H9 (cell line): ENCODE measurements around the gene WAPL. TPM values are rescaled to one million over a fixed set of nuclear protein-coding genes. Genes with fewer than 3 reads are reported as not detected.
"Not testable (repeated sequence)": the region's sequence is repeated elsewhere in the genome, so short reads cannot be mapped to it uniquely, and the experiment has no call there.

ENCODE experiments used
- DNase-seq: peaks from one replicate; pipeline ENCODE4 v3.0.0-alpha.2; 2017
- H2AFZ ChIP-seq: one replicate; pipeline ENCODE4 v1.6.1; 2013; ENCODE audit warnings: mild to moderate bottlenecking, low read length, control low read depth, moderate library complexity
- H2AK5ac ChIP-seq: 2 replicates; pipeline ENCODE4 v1.6.1; 2013; ENCODE audit warnings: low read length, control low read depth, mixed read lengths; ENCODE audit not compliant: insufficient read length
- H2BK120ac ChIP-seq: one replicate; pipeline ENCODE4 v1.6.1; 2013; ENCODE audit warnings: low read depth, mild to moderate bottlenecking, low read length, control low read depth, inconsistent platforms; ENCODE audit not compliant: poor library complexity, severe bottlenecking
- H2BK12ac ChIP-seq: 2 replicates; pipeline ENCODE4 v1.6.1; 2013; ENCODE audit warnings: low read length, control low read depth, mixed read lengths, low read depth; ENCODE audit not compliant: insufficient read length
- H2BK15ac ChIP-seq: 2 replicates; pipeline ENCODE4 v1.6.1; 2013; ENCODE audit warnings: low read depth, low read length, control low read depth
- H2BK20ac ChIP-seq: one replicate; pipeline ENCODE4 v1.6.1; 2013; ENCODE audit warnings: low read depth, mild to moderate bottlenecking, low read length, control low read depth, inconsistent platforms; ENCODE audit not compliant: poor library complexity, severe bottlenecking
- H2BK5ac ChIP-seq: 2 replicates; pipeline ENCODE4 v1.6.1; 2013; ENCODE audit warnings: low read length, control low read depth, mixed read lengths; ENCODE audit not compliant: insufficient read length
- H3K14ac ChIP-seq: 2 replicates; pipeline ENCODE4 v1.6.1; 2013; ENCODE audit warnings: low read length, control low read depth; ENCODE audit not compliant: insufficient read depth
- H3K18ac ChIP-seq: 2 replicates; pipeline ENCODE4 v1.6.1; 2013; ENCODE audit warnings: low read depth, mild to moderate bottlenecking, mixed read lengths, low read length, control low read depth; ENCODE audit not compliant: insufficient read length
- H3K23ac ChIP-seq: 2 replicates; pipeline ENCODE4 v1.6.1; 2013; ENCODE audit warnings: low read length, control low read depth, mixed read lengths, low read depth; ENCODE audit not compliant: insufficient read length
- H3K23me2 ChIP-seq: 2 replicates; pipeline ENCODE4 v1.6.1; 2013; ENCODE audit warnings: low read depth, mild to moderate bottlenecking, mixed read lengths, low read length, control low read depth; ENCODE audit not compliant: insufficient read length, poor library complexity, severe bottlenecking
- H3K27ac ChIP-seq: 2 replicates; pipeline ENCODE4 v1.5.1; 2013; ENCODE audit warnings: low read length, control low read depth, mixed read lengths, low read depth; ENCODE audit not compliant: insufficient read length
- H3K27me3 ChIP-seq: 2 replicates; pipeline ENCODE4 v1.6.1; 2013; ENCODE audit warnings: low read length, control low read depth, inconsistent platforms; ENCODE audit not compliant: insufficient read depth
- H3K4ac ChIP-seq: 2 replicates; pipeline ENCODE4 v1.6.1; 2013; ENCODE audit warnings: low read depth, mild to moderate bottlenecking, control low read depth, inconsistent platforms, low read length, moderate library complexity
- H3K4me1 ChIP-seq: 2 replicates; pipeline ENCODE4 v1.6.1; 2013; ENCODE audit warnings: low read length, control low read depth, inconsistent platforms; ENCODE audit not compliant: insufficient read depth
- H3K4me2 ChIP-seq: 2 replicates; pipeline ENCODE4 v1.6.1; 2013; ENCODE audit warnings: low read length, control low read depth, mixed read lengths; ENCODE audit not compliant: insufficient read length, insufficient read depth
- H3K56ac ChIP-seq: 2 replicates; pipeline ENCODE4 v1.6.1; 2013; ENCODE audit warnings: low read depth, mild to moderate bottlenecking, mixed read lengths, low read length, control low read depth; ENCODE audit not compliant: insufficient read length
- H3K79me1 ChIP-seq: 2 replicates; pipeline ENCODE4 v1.6.1; 2013; ENCODE audit warnings: low read depth, mild to moderate bottlenecking, moderate library complexity, low read length, control low read depth, inconsistent platforms; ENCODE audit not compliant: insufficient read depth, poor library complexity, severe bottlenecking
- H3K79me2 ChIP-seq: 2 replicates; pipeline ENCODE4 v1.6.1; 2013; ENCODE audit warnings: low read length, control low read depth, inconsistent platforms; ENCODE audit not compliant: insufficient read depth
- H3K9ac ChIP-seq: 2 replicates; pipeline ENCODE4 v1.6.1; 2013; ENCODE audit warnings: low read length, control low read depth, mixed read lengths; ENCODE audit not compliant: insufficient read length; ENCODE audit errors: extremely low read depth
- H3K9me3 ChIP-seq: one replicate; pipeline ENCODE4 v1.6.1; 2013; ENCODE audit warnings: low read depth, low read length, inconsistent platforms; ENCODE audit not compliant: control insufficient read depth
- H3T11ph ChIP-seq: one replicate; pipeline ENCODE4 v1.6.1; 2013; ENCODE audit warnings: mild to moderate bottlenecking, low read length, control low read depth, inconsistent platforms
- H4K20me1 ChIP-seq: one replicate; pipeline ENCODE4 v1.6.1; 2013; ENCODE audit not compliant: control insufficient read depth, insufficient read length, insufficient read depth
- H4K5ac ChIP-seq: 2 replicates; pipeline ENCODE4 v1.6.1; 2013; ENCODE audit warnings: low read depth, mild to moderate bottlenecking, mixed read lengths, low read length, control low read depth; ENCODE audit not compliant: insufficient read length
- H4K8ac ChIP-seq: replicated peaks from 2 replicates; pipeline ENCODE4 v1.6.1; 2013; ENCODE audit warnings: low read length, control low read depth, mixed read lengths, low read depth; ENCODE audit not compliant: insufficient read length
- H4K91ac ChIP-seq: 2 replicates; pipeline ENCODE4 v1.6.1; 2013; ENCODE audit warnings: low read depth, mild to moderate bottlenecking, moderate library complexity, mixed read lengths, low read length, control low read depth; ENCODE audit not compliant: insufficient read length
- H3K27ac Mint-ChIP-seq, 3 experiments: 2 replicates in 2 of 3; 3 replicates in 1 of 3; pipeline ENCODE4 v1.8.0; 2020 to 2021; ENCODE audit warnings: mixed read lengths in 3 of 3, mild to moderate bottlenecking in 1 of 3, moderate library complexity in 1 of 3
- H3K27me3 Mint-ChIP-seq: 2 replicates; pipeline ENCODE4 v1.8.0; 2021; ENCODE audit warnings: low read depth, mild to moderate bottlenecking, moderate library complexity, mixed read lengths
- H3K36me3 Mint-ChIP-seq, 3 experiments: 2 replicates in 2 of 3; 3 replicates in 1 of 3; pipeline ENCODE4 v1.8.0; 2020 to 2021; ENCODE audit warnings: low read depth in 3 of 3, mixed read lengths in 3 of 3; ENCODE audit not compliant: insufficient read depth in 1 of 3
- H3K4me1 Mint-ChIP-seq, 2 experiments: 2 replicates each; pipeline ENCODE4 v1.8.0; 2020; ENCODE audit warnings: mixed read lengths in 2 of 2
- H3K4me3 Mint-ChIP-seq, 2 experiments: 2 replicates in 1 of 2; 3 replicates in 1 of 2; pipeline ENCODE4 v1.8.0; 2020 to 2021; ENCODE audit warnings: mild to moderate bottlenecking in 2 of 2, mixed read lengths in 2 of 2, moderate library complexity in 1 of 2
- H3K9me3 Mint-ChIP-seq, 2 experiments: 2 replicates in 1 of 2; 3 replicates in 1 of 2; pipeline ENCODE4 v1.8.0; 2020; ENCODE audit warnings: mild to moderate bottlenecking in 2 of 2, mixed read lengths in 2 of 2, moderate library complexity in 1 of 2
- WGBS: extraction: QIAGEN DNeasy Blood & Tissue Kit; methylation state at CpG from one replicate; pipeline ENCODE4 v1.1.7; 2013; ENCODE audit warnings: missing lambda C conversion rate, low lambda C conversion rate, mixed read lengths; ENCODE audit not compliant: insufficient read length; ENCODE audit errors: extremely low coverage; 5-methylcytosine and 5-hydroxymethylcytosine counted together
- total RNA-seq: library from RNA; stranded (reverse); gene quantifications from 2 replicates; pipeline ENCODE4 v1.2.1, GENCODE V29; 2021
- TF ChIP-seq, protein P1 (sequence below): fragments of 200-600 bp; sonication (generic); conservative IDR thresholded peaks from 3 replicates; pipeline ENCODE4 v1.8.0; 2021; ENCODE audit warnings: antibody characterized with exemption, mild to moderate bottlenecking

WAPL gene
- total RNA-seq, 1 experiment from 2014 or later, result 61.4 TPM

GRCh38 chr10:86389441-86390193 is 132.0 kb downstream of the WAPL start:
- H4K91ac ChIP-seq, result no peak overlapping the region
- H3K18ac ChIP-seq, result no peak overlapping the region
- H3K27ac ChIP-seq, result no peak overlapping the region
- H2BK15ac ChIP-seq, result no peak overlapping the region
- no peak overlapping the region for H2BK5ac ChIP-seq
- H3T11ph ChIP-seq, result no peak overlapping the region
- no peaks in the 10 kb centered on the region for H3K9me3 ChIP-seq
- no peak overlapping the region for H3K56ac ChIP-seq
- H3K4me1 Mint-ChIP-seq, result peaks cover 15 to 29% of the 10 kb centered on the region in 2 experiments
- no peaks in the 10 kb centered on the region for H3K79me2 ChIP-seq
- H2AFZ ChIP-seq, result no peak overlapping the region
- WGBS, result no CpG with 5 or more reads among the region's 53 CpGs
- no peaks in the 10 kb centered on the region for H3K79me1 ChIP-seq
- H2BK12ac ChIP-seq, result no peak overlapping the region
- H3K9ac ChIP-seq, result no peak overlapping the region
- no peak overlapping the region for H3K4ac ChIP-seq
- H2AK5ac ChIP-seq, result no peak overlapping the region
- peak overlapping the region; percentile 57 to 77 for H3K4me3 Mint-ChIP-seq
- H3K23ac ChIP-seq, result no peak overlapping the region
- H4K20me1 ChIP-seq, result no peaks in the 10 kb centered on the region
- no peak overlapping the region for H4K8ac ChIP-seq
- H3K27me3 ChIP-seq, result no peaks in the 10 kb centered on the region
- peak overlapping the region in 1 of 3 experiments; percentile 2; a peak in 1 of 7 replicates for H3K27ac Mint-ChIP-seq
- H3K9me3 Mint-ChIP-seq, result no peaks in the 10 kb centered on the region
- H2BK120ac ChIP-seq, result no peak overlapping the region
- H3K14ac ChIP-seq, result no peak overlapping the region
- TF ChIP-seq, protein P1, sequence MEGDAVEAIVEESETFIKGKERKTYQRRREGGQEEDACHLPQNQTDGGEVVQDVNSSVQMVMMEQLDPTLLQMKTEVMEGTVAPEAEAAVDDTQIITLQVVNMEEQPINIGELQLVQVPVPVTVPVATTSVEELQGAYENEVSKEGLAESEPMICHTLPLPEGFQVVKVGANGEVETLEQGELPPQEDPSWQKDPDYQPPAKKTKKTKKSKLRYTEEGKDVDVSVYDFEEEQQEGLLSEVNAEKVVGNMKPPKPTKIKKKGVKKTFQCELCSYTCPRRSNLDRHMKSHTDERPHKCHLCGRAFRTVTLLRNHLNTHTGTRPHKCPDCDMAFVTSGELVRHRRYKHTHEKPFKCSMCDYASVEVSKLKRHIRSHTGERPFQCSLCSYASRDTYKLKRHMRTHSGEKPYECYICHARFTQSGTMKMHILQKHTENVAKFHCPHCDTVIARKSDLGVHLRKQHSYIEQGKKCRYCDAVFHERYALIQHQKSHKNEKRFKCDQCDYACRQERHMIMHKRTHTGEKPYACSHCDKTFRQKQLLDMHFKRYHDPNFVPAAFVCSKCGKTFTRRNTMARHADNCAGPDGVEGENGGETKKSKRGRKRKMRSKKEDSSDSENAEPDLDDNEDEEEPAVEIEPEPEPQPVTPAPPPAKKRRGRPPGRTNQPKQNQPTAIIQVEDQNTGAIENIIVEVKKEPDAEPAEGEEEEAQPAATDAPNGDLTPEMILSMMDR, result no peak; the same call in 2 of the 3 replicates
- peak overlapping the region; percentile 45 for H3K4me2 ChIP-seq
- H3K27me3 Mint-ChIP-seq, result peaks cover 65% of the 10 kb centered on the region
- H2BK20ac ChIP-seq, result no peak overlapping the region
- no peak overlapping the region for H4K5ac ChIP-seq
- no peaks in the 10 kb centered on the region for H3K36me3 Mint-ChIP-seq
- H3K23me2 ChIP-seq, result peaks cover 5% of the 10 kb centered on the region
- H3K4me1 ChIP-seq, result no peaks in the 10 kb centered on the region
- peak; percentile 94 for DNase-seq

GRCh38 chr10:86389109-86389440 is 132.5 kb downstream of the WAPL start:
- not testable (repeated sequence) for H3K23ac ChIP-seq, H3K79me2 ChIP-seq, H3K14ac ChIP-seq, H3K27ac ChIP-seq, H2AK5ac ChIP-seq, H4K91ac ChIP-seq, H3K36me3 Mint-ChIP-seq, H2BK120ac ChIP-seq, H2BK5ac ChIP-seq, DNase-seq, H3K56ac ChIP-seq, H3K9me3 ChIP-seq, H3K9ac ChIP-seq, H2AFZ ChIP-seq, H4K20me1 ChIP-seq, H4K5ac ChIP-seq, H2BK15ac ChIP-seq, H4K8ac ChIP-seq, H3K9me3 Mint-ChIP-seq, H3T11ph ChIP-seq, H3K23me2 ChIP-seq, H3K27me3 ChIP-seq, H3K4me1 ChIP-seq, H3K79me1 ChIP-seq, H3K18ac ChIP-seq, H2BK20ac ChIP-seq, H2BK12ac ChIP-seq, H3K4ac ChIP-seq, H3K27ac Mint-ChIP-seq
- peaks cover 15 to 29% of the 10 kb centered on the region in 2 experiments for H3K4me1 Mint-ChIP-seq
- H3K4me2 ChIP-seq, result peak overlapping the region; percentile 19
- peak overlapping the region; percentile 57 to 77 for H3K4me3 Mint-ChIP-seq
- WGBS, result no CpG with 5 or more reads among the region's 12 CpGs
- H3K27me3 Mint-ChIP-seq, result peaks cover 68% of the 10 kb centered on the region
